GM15510 (cell line): ENCODE results near the gene POLR1A.

Experiments used
- POLR2A ChIP-seq: IDR thresholded peaks from 3 replicates; pipeline ENCODE4 v1.6.1; 2011; ENCODE audit warnings: borderline replicate concordance; ENCODE audit not compliant: insufficient read length; ENCODE audit errors: extremely low read depth

The POLR1A gene

GRCh38 chr2:86105252-86105968, at the start of gene POLR1A:
TSS of gene POLR1A (minus strand) at chr2:86105886. CDS start at chr2:86105776, 110 bp downstream.
- TF ChIP-seq POLR2A: peak; percentile 11

GRCh38 chr2:86150502-86150901, 44.8 kb upstream of the POLR1A start:
- TF ChIP-seq POLR2A: no peak

- no peak for TF ChIP-seq POLR2A
Measured at GRCh38 chr2:86147793-86148192, 42.1 kb upstream of the POLR1A start.

GRCh38 chr2:86143926-86144685, 38.4 kb upstream of the POLR1A start:
- no peak for TF ChIP-seq POLR2A

- no peak for TF ChIP-seq POLR2A
Measured at GRCh38 chr2:86143307-86143706, 37.6 kb upstream of the POLR1A start.

GRCh38 chr2:86142436-86143257, 37.0 kb upstream of the POLR1A start:
- no peak for TF ChIP-seq POLR2A

GRCh38 chr2:86140969-86141392, 35.3 kb upstream of the POLR1A start:
- TF ChIP-seq POLR2A: no peak

GRCh38 chr2:86139981-86140380, 34.3 kb upstream of the POLR1A start:
- no peak for TF ChIP-seq POLR2A

GRCh38 chr2:86138736-86139625, 33.3 kb upstream of the POLR1A start:
- TF ChIP-seq POLR2A: no peak

GRCh38 chr2:86136141-86136540, 30.5 kb upstream of the POLR1A start:
- no peak for TF ChIP-seq POLR2A

- no peak for TF ChIP-seq POLR2A
Measured at GRCh38 chr2:86135653-86136052, 30.0 kb upstream of the POLR1A start.

- TF ChIP-seq POLR2A: no peak
Measured at GRCh38 chr2:86134709-86135108, 29.0 kb upstream of the POLR1A start.

GRCh38 chr2:86124683-86125082, 19.0 kb upstream of the POLR1A start:
- TF ChIP-seq POLR2A: no peak

- no peak for TF ChIP-seq POLR2A
Measured at GRCh38 chr2:86123328-86123925, 17.7 kb upstream of the POLR1A start.
